ENCODE measurements around the gene YTHDC1. TPM values are rescaled to one million over a fixed set of nuclear protein-coding genes. Genes with fewer than 3 reads are reported as not detected.

The YTHDC1 gene
- total and polyA plus RNA-seq, 2 of the 4 experiments (the other 2 are of a cell fraction) = 31.9 to 32.7 TPM

DNA sequence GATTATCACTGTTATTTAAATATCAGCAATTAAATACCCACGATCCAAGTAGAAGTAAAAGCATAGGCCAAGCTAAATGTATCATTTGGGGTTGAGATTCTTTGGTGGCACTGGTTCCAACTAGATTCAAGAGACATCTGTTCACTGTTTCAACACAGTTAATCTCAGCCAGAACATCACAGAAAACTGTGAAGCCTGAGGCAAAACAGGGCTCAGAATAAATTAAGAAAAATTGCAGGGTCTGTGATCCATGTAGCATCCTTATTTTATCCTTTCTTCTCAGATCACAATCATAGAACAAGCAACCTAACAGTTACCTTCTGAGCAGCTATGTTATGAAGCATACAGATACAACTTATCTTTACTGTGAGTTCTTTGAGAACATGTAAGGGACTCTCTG lies 23.7 kb downstream of the YTHDC1 start:
- Histone ChIP-seq H3K4me3 (ENCODE audit: insufficient read depth, low read depth, low read length) (no peak overlapping the region), H3K23ac (ENCODE audit: low read depth, low read length) (no peak overlapping the region), H3K9me3 (ENCODE audit: control insufficient read depth, insufficient read depth, low read length) (no peaks in the 10 kb centered on the region), H2AK5ac (ENCODE audit: low read depth, low read length) (no peak overlapping the region), H2BK5ac (ENCODE audit: low read depth, low read length, poor library complexity, severe bottlenecking) (no peak overlapping the region), H2BK120ac (ENCODE audit: low read depth, low read length) (no peak overlapping the region), H4K5ac (ENCODE audit: low read depth, low read length) (no peak overlapping the region; the same call in 1 of the 2 replicates), H3K9me1 (ENCODE audit: insufficient read depth, low read length) (no peaks in the 10 kb centered on the region), H2BK15ac (ENCODE audit: low read depth, low read length) (no peak overlapping the region), H2AK9ac (replicated peaks; ENCODE audit: low read depth, low read length, poor library complexity) (no peak overlapping the region), H3K4me1 (ENCODE audit: control insufficient read depth, insufficient read depth, low read length) (no peaks in the 10 kb centered on the region; the same call in 1 of the 2 replicates), H3K79me1 (ENCODE audit: low read depth in 1 of 2, low read length in 2 of 2) (peaks cover 15 to 19% of the 10 kb centered on the region in 2 experiments; a peak in 3 of 4 replicates), H2BK20ac (ENCODE audit: low read depth, low read length) (no peak overlapping the region), H3K4me2 (ENCODE audit: low read depth, low read length) (no peak overlapping the region), H3K14ac (replicated peaks; ENCODE audit: low read depth, low read length) (no peak overlapping the region), H4K8ac (ENCODE audit: low read depth in 2 of 2, low read length in 2 of 2) (no peak overlapping the region), H3K27ac (ENCODE audit: insufficient read depth, low read length) (no peak overlapping the region), H3K56ac (ENCODE audit: extremely low read depth, insufficient read depth, low read length) (no peak overlapping the region), H3K27me3 (ENCODE audit: control insufficient read depth, insufficient read depth, low read length) (no peaks in the 10 kb centered on the region), H3K36me3 (ENCODE audit: control insufficient read depth, insufficient read depth, low read length) (peaks cover 30% of the 10 kb centered on the region), H4K20me1 (ENCODE audit: insufficient read depth, low read length) (no peaks in the 10 kb centered on the region; the same call in 1 of the 2 replicates), H4K91ac (ENCODE audit: insufficient read depth, low read depth, low read length) (no peak overlapping the region), H3K18ac (ENCODE audit: low read depth, low read length) (no peak overlapping the region), H3K4ac (ENCODE audit: low read depth, low read length) (no peak overlapping the region), H2AFZ (replicated peaks; ENCODE audit: low read length, poor library complexity) (no peak overlapping the region), H3K9ac (ENCODE audit: low read depth, low read length) (no peak overlapping the region)
- WGBS, 2 experiments (ENCODE audit: extremely low coverage in 2 of 2, insufficient read length in 1 of 2) = no CpG with 5 or more reads among the region's 1 CpG
- CTCF ChIA-PET = no interaction called here
- in situ Hi-C loops (cut with MboI; ENCODE audit: low sequenced_read_pairs) (no loop called here), intact Hi-C loops (cut with micrococcal nuclease) (no loop called here), dilution Hi-C loops (cut with HindIII; ENCODE audit: low sequenced_read_pairs, unreplicated experiment) (no loop called here)
- no peak for ATAC-seq (ENCODE audit: low read depth)
- BruUV-seq (replicated peaks) = no TSS peak
- TF ChIP-seq MXI1 (IDR thresholded peaks at IDR 0.05; ENCODE audit: borderline replicate concordance, low read depth, low read length) = no peak
- TF ChIP-seq SMC3 (IDR thresholded peaks at IDR 0.05; ENCODE audit: low read depth, low read length) = no peak
- TF ChIP-seq MAZ (IDR thresholded peaks at IDR 0.05; ENCODE audit: borderline replicate concordance, low read depth, low read length) = no peak
- TF ChIP-seq NFE2L2 (IDR thresholded peaks at IDR 0.05; ENCODE audit: low read depth, low read length) = no peak
- no peak for TF ChIP-seq MAFK (IDR thresholded peaks at IDR 0.05; ENCODE audit: low read depth, low read length)
- TF ChIP-seq CTCF (conservative IDR thresholded peaks at IDR 0.05; ENCODE audit: low read depth, low read length) = no peak
- POLR2A ChIA-PET (ENCODE audit: unreplicated experiment) = interaction anchor here (0.6 kb wide), 1 partner anchor 17 kb away, joined by 4 read pairs; no protein-coding TSS in a partner anchor
- no peak for DNase-seq

All from IMR-90 (cell line).